IMR-90 (cell line): ENCODE data around the gene C1QTNF5. TPM values are rescaled to one million over a fixed set of nuclear protein-coding genes. Genes with fewer than 3 reads are reported as not detected.

Experiments
- ATAC-seq: fragments of 200-7000 bp; cut with Tn5 transposase; 2 replicates; pipeline ENCODE4 v1.9.1; 2020; ENCODE audit warnings: low read depth, mild to moderate bottlenecking, moderate library complexity
- BruUV-seq: library from RNA; stranded (reverse); fragments of 400-500 nt; replicated peaks from 2 replicates; lab custom pipeline; 2021; lab: Mats Ljungman, UMichigan
- CTCF ChIA-PET: fragments of 300-600 bp; formaldehyde crosslinking; extraction: SDS; loops from one replicate; lab custom pipeline; 2021; ENCODE audit warnings: antibody characterized with exemption; lab: Yijun Ruan, JAX
- POLR2A ChIA-PET: fragments of 300-600 bp; sonication (Branson Sonifier 250); formaldehyde crosslinking; loops from one replicate; lab custom pipeline; 2022; ENCODE audit warnings: antibody characterized with exemption; ENCODE audit not compliant: unreplicated experiment; lab: Charles Lee
- DNase-seq: peaks from one replicate; pipeline ENCODE4 v3.0.0; 2013
- H2AFZ ChIP-seq: replicated peaks from 2 replicates; pipeline ENCODE3; 2013; ENCODE audit warnings: low read length, mild to moderate bottlenecking; ENCODE audit not compliant: poor library complexity
- H2AK5ac ChIP-seq: 2 replicates; pipeline ENCODE4 v1.6.1; 2013; ENCODE audit warnings: low read depth, low read length, inconsistent platforms
- H2AK9ac ChIP-seq: replicated peaks from 2 replicates; pipeline ENCODE3; 2013; ENCODE audit warnings: mild to moderate bottlenecking, low read depth, low read length, moderate library complexity; ENCODE audit not compliant: poor library complexity
- H2BK120ac ChIP-seq: 2 replicates; pipeline ENCODE4 v1.6.1; 2013; ENCODE audit warnings: low read depth, low read length, inconsistent platforms
- H2BK15ac ChIP-seq: 3 replicates; pipeline ENCODE4 v1.6.1; 2013; ENCODE audit warnings: low read depth, low read length, inconsistent platforms
- H2BK20ac ChIP-seq: 2 replicates; pipeline ENCODE4 v1.6.1; 2013; ENCODE audit warnings: low read depth, mild to moderate bottlenecking, inconsistent platforms, low read length, moderate library complexity
- H2BK5ac ChIP-seq: 2 replicates; pipeline ENCODE4 v1.6.1; 2013; ENCODE audit warnings: mild to moderate bottlenecking, low read depth, low read length, inconsistent platforms; ENCODE audit not compliant: poor library complexity, severe bottlenecking
- H3K14ac ChIP-seq: replicated peaks from 2 replicates; pipeline ENCODE4 v1.6.1; 2013; ENCODE audit warnings: low read depth, low read length, inconsistent platforms
- H3K18ac ChIP-seq: 2 replicates; pipeline ENCODE4 v1.6.1; 2013; ENCODE audit warnings: low read depth, low read length, control low read depth
- H3K23ac ChIP-seq: 2 replicates; pipeline ENCODE4 v1.6.1; 2013; ENCODE audit warnings: low read depth, low read length, inconsistent platforms
- H3K27ac ChIP-seq: 2 replicates; pipeline ENCODE4 v1.5.1; 2013; ENCODE audit warnings: mild to moderate bottlenecking, control low read depth, low read length; ENCODE audit not compliant: insufficient read depth
- H3K27me3 ChIP-seq: 2 replicates; pipeline ENCODE4 v1.6.1; 2013; ENCODE audit warnings: low read length; ENCODE audit not compliant: control insufficient read depth, insufficient read depth
- H3K36me3 ChIP-seq: 2 replicates; pipeline ENCODE4 v1.6.1; 2013; ENCODE audit warnings: low read length, mixed read lengths; ENCODE audit not compliant: control insufficient read depth, insufficient read depth
- H3K4ac ChIP-seq: 2 replicates; pipeline ENCODE4 v1.6.1; 2013; ENCODE audit warnings: low read depth, low read length, inconsistent platforms
- H3K4me1 ChIP-seq: 2 replicates; pipeline ENCODE4 v1.6.1; 2013; ENCODE audit warnings: low read length, mixed read lengths; ENCODE audit not compliant: control insufficient read depth, insufficient read depth
- H3K4me2 ChIP-seq: 2 replicates; pipeline ENCODE4 v1.6.1; 2013; ENCODE audit warnings: low read depth, mild to moderate bottlenecking, control low read depth, low read length, moderate library complexity
- H3K4me3 ChIP-seq: 2 replicates; pipeline ENCODE4 v1.5.1; 2013; ENCODE audit warnings: low read depth, mild to moderate bottlenecking, control low read depth, low read length, moderate library complexity; ENCODE audit not compliant: insufficient read depth
- H3K56ac ChIP-seq: 2 replicates; pipeline ENCODE4 v1.6.1; 2013; ENCODE audit warnings: low read length, inconsistent platforms; ENCODE audit not compliant: insufficient read depth; ENCODE audit errors: extremely low read depth
- H3K79me1 ChIP-seq, 2 experiments: 2 replicates each; pipeline ENCODE4 v1.6.1; 2013; ENCODE audit warnings: low read length in 2 of 2, inconsistent platforms in 1 of 2, low read depth in 1 of 2
- H3K9ac ChIP-seq: 2 replicates; pipeline ENCODE4 v1.6.1; 2013; ENCODE audit warnings: low read depth, low read length, control low read depth
- H3K9me1 ChIP-seq: 2 replicates; pipeline ENCODE4 v1.6.1; 2013; ENCODE audit warnings: low read length, inconsistent platforms; ENCODE audit not compliant: insufficient read depth
- H3K9me3 ChIP-seq: 2 replicates; pipeline ENCODE4 v1.6.1; 2013; ENCODE audit warnings: low read length; ENCODE audit not compliant: control insufficient read depth, insufficient read depth
- H4K20me1 ChIP-seq: 2 replicates; pipeline ENCODE4 v1.6.1; 2013; ENCODE audit warnings: low read length, inconsistent platforms; ENCODE audit not compliant: insufficient read depth
- H4K5ac ChIP-seq: 2 replicates; pipeline ENCODE4 v1.6.1; 2013; ENCODE audit warnings: mild to moderate bottlenecking, low read depth, low read length, control low read depth
- H4K8ac ChIP-seq, 2 experiments: 2 replicates each; pipeline ENCODE4 v1.6.1; 2013; ENCODE audit warnings: low read depth in 2 of 2, low read length in 2 of 2, control low read depth in 1 of 2, inconsistent platforms in 1 of 2
- H4K91ac ChIP-seq: 2 replicates; pipeline ENCODE4 v1.6.1; 2013; ENCODE audit warnings: low read depth, low read length, inconsistent platforms; ENCODE audit not compliant: insufficient read depth
- BHLHE40 ChIP-seq: fragments of 150-350 bp; IDR thresholded peaks from 2 replicates; pipeline ENCODE4 v1.6.1; 2016; ENCODE audit warnings: mild to moderate bottlenecking, low read depth, low read length
- CEBPB ChIP-seq: IDR thresholded peaks from 2 replicates; pipeline ENCODE4 v1.6.1; 2012; ENCODE audit warnings: low read depth, low read length, improper control_type of control experiment
- CHD1 ChIP-seq: IDR thresholded peaks from 2 replicates; pipeline ENCODE4 v1.6.1; 2012; ENCODE audit warnings: low read depth, low read length, improper control_type of control experiment
- MAFK ChIP-seq: IDR thresholded peaks from 2 replicates; pipeline ENCODE4 v1.6.1; 2012; ENCODE audit warnings: low read depth, low read length, improper control_type of control experiment
- MAZ ChIP-seq: IDR thresholded peaks from 2 replicates; pipeline ENCODE4 v1.6.1; 2012; ENCODE audit warnings: low read depth, mild to moderate bottlenecking, low read length, improper control_type of control experiment, moderate library complexity, borderline replicate concordance
- MXI1 ChIP-seq: IDR thresholded peaks from 2 replicates; pipeline ENCODE4 v1.6.1; 2012; ENCODE audit warnings: low read depth, mild to moderate bottlenecking, low read length, moderate library complexity, borderline replicate concordance
- POLR2A ChIP-seq: IDR thresholded peaks from 2 replicates; pipeline ENCODE4 v1.6.1; 2012; ENCODE audit warnings: mild to moderate bottlenecking, low read depth, low read length
- RCOR1 ChIP-seq: IDR thresholded peaks from 2 replicates; pipeline ENCODE4 v1.6.1; 2012; ENCODE audit warnings: mild to moderate bottlenecking, low read length, improper control_type of control experiment; ENCODE audit not compliant: insufficient replicate concordance
- RFX5 ChIP-seq: IDR thresholded peaks from 2 replicates; pipeline ENCODE4 v1.8.0; 2012; ENCODE audit warnings: low read depth, mild to moderate bottlenecking, low read length, moderate library complexity
- WGBS, 2 experiments: methylation state at CpG; one replicate each; pipeline versions ENCODE4 v1.1.5 to v1.1.7; 2013; ENCODE audit warnings: missing lambda C conversion rate in 2 of 2; ENCODE audit not compliant: insufficient read length in 1 of 2; ENCODE audit errors: extremely low coverage in 2 of 2; 5-methylcytosine and 5-hydroxymethylcytosine counted together
- dilution Hi-C: fragments of 300-500 bp; cut with HindIII; formaldehyde crosslinking; loops from one replicate; pipeline ENCODE4 v1.14.3; 2018; ENCODE audit warnings: low sequenced_read_pairs; ENCODE audit not compliant: unreplicated experiment
- in situ Hi-C: fragments of 300-500 bp; cut with MboI; formaldehyde crosslinking; loops from 3 replicates; pipeline ENCODE4 v1.14.3; 2019; ENCODE audit warnings: low sequenced_read_pairs, inconsistent platforms, mixed read lengths
- intact Hi-C: fragments of 100-400 bp; cut with micrococcal nuclease; formaldehyde crosslinking; loops from 2 replicates; pipeline ENCODE4 v1.10.0; 2022
- polyA plus RNA-seq, 3 experiments: library from polyadenylated mRNA; depleted of rRNA; stranded (reverse); fragments of >200 nt; gene quantifications; 2 replicates each; pipeline ENCODE4 v1.2.3, GENCODE V29; 2012; ENCODE audit warnings: low replicate concordance in 1 of 3
- total RNA-seq: library from RNA; depleted of rRNA; stranded (reverse); fragments of >200 nt; gene quantifications from 2 replicates; pipeline ENCODE4 v1.2.3, GENCODE V29; 2012
- TF ChIP-seq, protein P1 (sequence below): fragments of 150-350 bp; IDR thresholded peaks from 2 replicates; pipeline ENCODE4 v1.6.1; 2017; ENCODE audit warnings: mild to moderate bottlenecking, antibody characterized with exemption, low read length, low read depth

C1QTNF5 gene
- total and polyA plus RNA-seq, 2 of the 4 experiments (the other 2 are of a cell fraction): 2.0 to 5.4 TPM

DNA sequence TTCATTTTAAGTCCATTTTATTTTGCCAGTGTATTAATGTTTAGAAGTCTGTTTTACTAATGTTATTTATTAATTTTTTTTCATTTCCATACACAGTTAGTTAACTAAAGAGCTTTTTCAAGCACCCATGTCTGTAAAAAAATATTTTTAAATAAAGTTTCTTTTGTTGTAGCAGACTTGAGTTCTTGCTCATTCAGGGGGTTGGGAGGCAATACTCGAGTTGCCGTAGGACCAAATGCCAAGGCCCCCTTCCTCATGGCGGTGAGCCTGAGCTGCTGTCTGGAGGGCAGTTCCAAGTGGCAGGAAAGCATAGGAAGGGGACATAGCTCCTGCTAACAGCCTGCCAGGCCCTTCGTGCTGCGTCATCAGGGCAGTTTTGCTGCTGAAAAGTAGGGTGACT, 32.7 kb downstream of the C1QTNF5 start:
- Histone ChIP-seq H3K9ac (no peak overlapping the region), H4K5ac (no peak overlapping the region), H3K18ac (no peak overlapping the region), H3K4me1 (peaks cover 8% of the 10 kb centered on the region), H2BK5ac (no peak overlapping the region), H2BK120ac (no peak overlapping the region), H2BK20ac (no peak overlapping the region), H2BK15ac (no peak overlapping the region), H4K91ac (no peak overlapping the region), H3K14ac (no peak overlapping the region), H3K36me3 (peaks cover 56% of the 10 kb centered on the region), H3K4ac (no peak overlapping the region), H3K9me1 (peaks cover 10% of the 10 kb centered on the region), H3K56ac (no peak overlapping the region), H3K4me3 (no peak overlapping the region), H3K23ac (no peak overlapping the region), H4K8ac (no peak overlapping the region), H2AK9ac (no peak overlapping the region), H3K9me3 (no peaks in the 10 kb centered on the region), H3K27ac (no peak overlapping the region), H4K20me1 (peaks cover 7% of the 10 kb centered on the region), H3K79me1 (peaks cover 4 to 33% of the 10 kb centered on the region in 2 experiments; a peak in 3 of 4 replicates), H3K4me2 (no peak overlapping the region), H2AK5ac (no peak overlapping the region), H3K27me3 (no peaks in the 10 kb centered on the region), H2AFZ (no peak overlapping the region)
- dilution Hi-C loops: no loop called here
- DNase-seq (no peak), ATAC-seq (no peak)
- in situ Hi-C loops: no loop called here
- intact Hi-C loops: no loop called here
- no TSS peak for BruUV-seq
- WGBS, 2 experiments: 57% methylated on average over 3 of the region's 5 CpGs; no CpG with 5 or more reads in 1 of the 2 experiments
- ChIA-PET CTCF (interaction anchor here (1.2 to 1.5 kb wide), 2 partner anchors 16 to 30 kb away, joined by 3 to 7 read pairs; no protein-coding TSS in a partner anchor), POLR2A (interaction anchor here (1.1 to 1.2 kb wide), 2 partner anchors 11 to 13 kb away, joined by 3 to 4 read pairs; no protein-coding TSS in a partner anchor)
- no peak for TF ChIP-seq MAFK
- no peak for TF ChIP-seq BHLHE40
- no peak for TF ChIP-seq MAZ
- TF ChIP-seq RFX5: no peak
- TF ChIP-seq, protein P1, sequence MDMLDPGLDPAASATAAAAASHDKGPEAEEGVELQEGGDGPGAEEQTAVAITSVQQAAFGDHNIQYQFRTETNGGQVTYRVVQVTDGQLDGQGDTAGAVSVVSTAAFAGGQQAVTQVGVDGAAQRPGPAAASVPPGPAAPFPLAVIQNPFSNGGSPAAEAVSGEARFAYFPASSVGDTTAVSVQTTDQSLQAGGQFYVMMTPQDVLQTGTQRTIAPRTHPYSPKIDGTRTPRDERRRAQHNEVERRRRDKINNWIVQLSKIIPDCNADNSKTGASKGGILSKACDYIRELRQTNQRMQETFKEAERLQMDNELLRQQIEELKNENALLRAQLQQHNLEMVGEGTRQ: no peak
- TF ChIP-seq CEBPB: no peak
- TF ChIP-seq MXI1: no peak
- no peak for TF ChIP-seq CHD1
- no peak for TF ChIP-seq RCOR1
- TF ChIP-seq POLR2A: no peak
